Breast epithelium (tissue), 3 donors: ENCODE data around the gene DGKB.

Experiments used
- CTCF ChIP-seq, 3 donors: fragments of 450-650 bp; IDR thresholded peaks; one replicate each; pipeline ENCODE4 v1.5.1; 2016 to 2017; ENCODE audit warnings: antibody characterized with exemption in 3 of 3, mild to moderate bottlenecking in 3 of 3, moderate library complexity in 3 of 3
- POLR2AphosphoS5 ChIP-seq, 3 donors: sonication (generic); formaldehyde crosslinking; IDR thresholded peaks; one replicate each; pipeline ENCODE4 v1.6.1; 2017; ENCODE audit warnings: antibody characterized with exemption in 3 of 3

GRCh38 chr7:14861456-14861855 is 41.1 kb downstream of the DGKB start:
- TF ChIP-seq POLR2AphosphoS5 (IDR thresholded peaks at IDR 0.05) (no peak), CTCF (IDR thresholded peaks at IDR 0.05) (no peak)
